Activated CD4-positive, alpha-beta T cell treated with anti-CD3 and anti-CD28 coated beads, Interleukin-10, Interleukin-2, amounts not matched to agents 100 ng/mL and 50 ng/mL, durations not matched to agents 16 hours and 8 hours (primary cell): ENCODE results near the gene IMP4.

Experiments used
- DNase-seq: peaks from one replicate; pipeline ENCODE4 v3.0.0-alpha.2; 2020

The IMP4 gene

DNA sequence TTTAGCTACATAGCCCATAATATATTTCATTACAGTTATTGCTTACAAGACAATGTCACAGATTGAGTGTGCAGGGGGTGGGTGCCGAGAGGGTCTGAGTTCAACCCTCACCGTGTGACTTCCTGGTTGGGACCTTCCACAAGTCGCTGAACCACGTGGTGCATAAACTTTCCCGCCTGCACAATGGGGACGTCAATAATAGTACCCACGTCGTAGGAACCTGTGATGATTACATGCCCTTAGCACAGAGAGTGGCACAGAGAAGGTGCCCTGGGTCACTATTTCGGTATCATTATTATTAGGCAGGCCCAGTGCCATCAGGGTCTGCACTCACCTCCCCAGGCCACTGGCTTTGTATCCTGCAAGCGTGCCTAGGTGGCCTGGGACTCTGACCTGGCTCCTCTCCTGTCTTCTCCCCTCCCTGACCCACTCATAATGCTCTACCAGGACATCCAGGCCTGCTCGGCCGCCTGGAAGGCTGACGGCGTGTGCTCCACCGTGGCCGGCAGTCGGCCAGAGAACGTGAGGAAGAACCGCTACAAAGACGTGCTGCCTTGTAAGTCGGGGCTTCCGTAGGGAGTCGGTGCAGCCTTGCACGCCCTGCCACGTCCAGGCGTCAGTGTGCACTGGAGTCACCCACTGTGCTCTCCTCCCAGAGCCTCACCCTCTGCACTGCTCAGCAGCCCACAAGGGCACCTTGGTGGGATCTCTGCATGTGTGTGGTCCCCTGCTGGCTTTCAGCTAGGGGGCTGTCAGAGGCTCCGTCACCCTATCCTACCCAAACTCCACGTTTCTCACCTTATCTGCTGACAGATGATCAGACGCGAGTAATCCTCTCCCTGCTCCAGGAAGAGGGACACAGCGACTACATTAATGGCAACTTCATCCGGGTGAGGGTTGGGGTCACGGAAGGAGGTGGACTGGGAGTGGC lies 16.0 kb downstream of the IMP4 start:
- no peak for DNase-seq

GRCh38 chr2:130359466-130359865 lies 16.8 kb downstream of the IMP4 start:
- DNase-seq = no peak

- no peak for DNase-seq
Measured at GRCh38 chr2:130363479-130363878, 20.8 kb downstream of the IMP4 start.

- no peak for DNase-seq
Measured at GRCh38 chr2:130365075-130365474, 22.4 kb downstream of the IMP4 start.

DNA sequence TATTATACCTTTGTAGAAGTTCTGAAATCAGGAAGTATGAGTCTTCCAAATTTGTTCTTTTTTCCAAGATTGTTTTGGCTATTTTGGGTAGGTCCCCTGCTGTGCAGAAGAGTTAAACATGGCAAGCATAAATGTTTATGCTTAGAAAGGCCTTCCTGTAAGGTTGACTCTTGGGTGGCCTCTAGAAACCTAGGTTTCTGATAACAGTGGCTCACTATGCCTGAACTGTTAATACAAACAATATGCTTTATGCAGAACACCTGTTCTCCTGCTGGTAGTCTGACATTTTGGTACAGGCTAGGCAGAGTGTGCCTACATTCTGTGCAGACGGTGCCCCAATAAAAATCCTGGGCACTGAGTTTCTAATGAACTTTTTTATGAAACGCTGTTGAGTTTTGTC lies 23.3 kb downstream of the IMP4 start:
- DNase-seq = no peak

DNA sequence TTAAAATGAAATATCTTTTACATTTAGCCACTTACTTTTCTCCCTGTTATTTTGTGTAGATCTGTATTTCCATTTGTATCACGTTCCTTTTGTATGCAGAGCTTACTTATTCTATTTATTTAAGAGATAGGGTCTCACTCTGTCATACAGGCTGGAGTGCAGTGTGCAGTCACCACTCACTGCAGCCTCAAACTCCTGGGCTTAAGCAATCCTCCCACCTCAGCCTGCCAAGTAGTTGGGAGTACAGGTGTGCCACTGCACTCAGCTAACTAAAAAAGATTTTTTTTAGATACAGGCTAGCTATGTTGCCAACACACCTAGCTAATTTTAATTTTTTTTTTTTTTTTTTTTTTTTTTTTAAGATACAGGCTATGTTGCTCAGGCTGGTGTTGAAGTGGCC lies 24.0 kb downstream of the IMP4 start:
- DNase-seq = no peak

DNA sequence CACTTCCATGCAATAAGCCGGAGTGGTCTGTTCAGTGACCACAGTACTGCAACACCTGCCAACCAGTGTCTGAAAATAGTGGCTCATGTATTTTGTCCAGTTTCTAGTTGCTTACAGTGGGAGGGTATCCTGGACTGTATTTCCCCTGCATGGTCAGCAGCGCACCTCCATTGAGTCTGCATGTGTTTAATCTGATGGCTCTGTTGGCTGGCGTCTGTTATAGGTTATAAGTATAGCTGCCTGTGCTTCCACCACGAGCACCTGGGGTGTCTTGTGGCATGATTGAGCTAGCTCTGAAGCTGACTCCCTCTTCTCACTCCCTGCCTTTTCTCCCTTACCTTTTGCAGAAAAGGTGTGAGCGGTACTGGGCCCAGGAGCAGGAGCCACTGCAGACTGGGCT lies 26.1 kb downstream of the IMP4 start:
- no peak for DNase-seq

DNA sequence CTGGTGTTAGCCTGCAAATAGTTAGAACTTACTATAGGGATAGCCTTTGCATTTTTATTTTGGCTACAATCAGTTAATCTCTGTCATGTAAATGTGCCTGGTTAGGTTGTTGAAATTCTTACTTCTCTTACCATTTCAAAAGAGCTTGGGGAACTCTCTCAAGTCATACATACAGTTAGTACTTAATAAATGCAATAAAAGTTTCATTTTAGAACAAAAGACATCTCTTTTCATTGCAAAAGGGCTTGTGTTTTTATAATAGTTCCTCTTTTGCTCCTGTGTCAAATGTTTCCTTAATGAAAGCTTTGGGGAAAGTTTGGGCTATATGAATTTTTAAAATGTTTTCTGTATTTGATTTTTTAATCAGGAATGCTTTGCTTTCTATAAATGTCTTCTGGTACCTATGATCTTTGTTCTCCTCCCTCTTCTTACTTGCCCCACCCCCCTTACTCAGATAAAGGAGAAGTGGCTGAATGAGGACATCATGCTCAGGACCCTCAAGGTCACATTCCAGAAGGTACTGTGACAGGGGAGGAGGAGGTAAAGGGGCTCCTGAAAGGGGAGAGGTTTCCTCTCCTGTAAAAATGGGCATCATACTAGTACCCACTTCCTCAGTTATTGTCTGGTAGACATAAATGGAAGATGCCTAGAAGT lies 26.7 kb downstream of the IMP4 start:
- DNase-seq = no peak

DNA sequence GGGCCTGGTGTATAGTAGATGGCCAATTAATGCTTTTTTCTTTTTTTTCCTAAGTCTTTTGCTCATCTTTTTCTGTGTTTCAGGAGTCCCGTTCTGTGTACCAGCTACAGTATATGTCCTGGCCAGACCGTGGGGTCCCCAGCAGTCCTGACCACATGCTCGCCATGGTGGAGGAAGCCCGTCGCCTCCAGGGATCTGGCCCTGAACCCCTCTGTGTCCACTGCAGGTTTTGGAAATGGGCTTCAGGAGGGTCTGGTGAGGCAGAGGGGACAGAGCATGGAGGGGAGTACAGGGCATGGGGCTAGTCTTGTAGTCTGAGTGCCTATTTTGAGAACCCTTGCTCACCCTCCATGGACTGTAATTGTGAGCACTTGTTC lies 27.3 kb downstream of the IMP4 start:
- DNase-seq = no peak

DNA sequence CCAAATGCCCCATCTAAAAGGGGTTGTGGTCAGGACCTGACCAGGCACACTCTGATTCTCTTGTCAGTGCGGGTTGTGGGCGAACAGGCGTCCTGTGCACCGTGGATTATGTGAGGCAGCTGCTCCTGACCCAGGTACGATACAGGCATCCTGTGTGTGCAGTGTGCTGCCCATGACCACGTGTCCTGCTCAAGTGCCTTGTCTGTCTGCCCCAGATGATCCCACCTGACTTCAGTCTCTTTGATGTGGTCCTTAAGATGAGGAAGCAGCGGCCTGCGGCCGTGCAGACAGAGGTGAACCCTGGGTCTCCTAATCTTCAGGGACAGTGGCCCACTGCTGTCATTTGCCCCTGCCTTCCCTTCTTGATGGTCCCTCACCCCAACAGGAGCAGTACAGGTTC lies 27.8 kb downstream of the IMP4 start:
- peak; percentile 41 for DNase-seq

DNA sequence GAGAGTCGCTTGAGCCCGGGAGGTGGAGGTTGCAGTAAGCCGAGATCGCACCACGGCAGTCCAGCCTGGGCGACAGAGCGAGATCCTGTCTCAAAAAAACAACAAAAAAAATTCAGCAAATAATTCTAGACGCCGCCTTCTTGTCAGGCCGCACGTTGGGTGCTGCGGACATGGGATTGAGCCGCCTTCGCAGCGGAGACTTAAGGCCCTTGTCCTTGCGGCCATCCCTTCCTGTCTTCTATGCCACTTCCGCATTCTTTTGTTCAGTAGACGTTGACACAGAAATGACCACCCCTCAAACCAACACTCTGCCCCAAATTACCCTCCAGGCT lies 29.0 kb downstream of the IMP4 start:
- DNase-seq = no peak

DNA sequence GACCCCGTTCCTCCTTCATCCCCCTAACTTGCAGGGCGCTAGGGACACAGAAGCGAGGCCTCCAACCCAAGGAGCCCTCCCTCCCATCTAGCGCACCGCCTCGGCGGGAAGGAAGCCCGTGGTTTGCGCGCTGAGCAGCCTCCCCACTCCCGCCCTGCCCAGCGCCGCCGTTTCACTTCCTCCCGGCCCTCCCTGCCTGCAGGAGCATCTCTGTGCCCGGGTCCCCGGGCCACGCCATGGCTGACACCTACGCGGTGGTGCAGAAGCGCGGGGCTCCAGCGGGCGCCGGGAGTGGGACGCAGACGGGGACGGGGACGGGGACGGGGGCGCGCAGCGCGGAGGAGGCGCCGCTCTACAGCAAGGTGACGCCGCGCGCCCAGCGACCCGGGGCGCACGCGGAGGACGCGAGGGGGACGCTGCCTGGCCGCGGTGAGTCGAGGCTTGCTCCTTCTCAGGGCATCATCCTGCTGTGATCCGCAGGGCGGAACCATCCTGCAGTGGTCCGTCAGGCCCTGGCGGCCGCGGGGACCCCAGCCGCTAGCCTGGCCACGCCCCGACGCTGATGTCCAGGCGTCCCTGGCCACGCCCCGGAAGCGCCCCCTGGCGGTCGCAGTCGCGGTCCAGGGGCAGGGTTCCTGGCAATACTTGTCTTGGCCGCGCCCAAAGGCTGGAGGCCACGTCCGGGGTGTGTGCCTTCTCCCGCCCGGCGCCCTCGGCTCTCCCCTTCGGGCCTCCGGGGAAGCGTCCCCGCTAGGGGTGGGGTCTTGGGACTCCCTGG lies 29.5 kb downstream of the IMP4 start:
- DNase-seq = peak; percentile 90

DNA sequence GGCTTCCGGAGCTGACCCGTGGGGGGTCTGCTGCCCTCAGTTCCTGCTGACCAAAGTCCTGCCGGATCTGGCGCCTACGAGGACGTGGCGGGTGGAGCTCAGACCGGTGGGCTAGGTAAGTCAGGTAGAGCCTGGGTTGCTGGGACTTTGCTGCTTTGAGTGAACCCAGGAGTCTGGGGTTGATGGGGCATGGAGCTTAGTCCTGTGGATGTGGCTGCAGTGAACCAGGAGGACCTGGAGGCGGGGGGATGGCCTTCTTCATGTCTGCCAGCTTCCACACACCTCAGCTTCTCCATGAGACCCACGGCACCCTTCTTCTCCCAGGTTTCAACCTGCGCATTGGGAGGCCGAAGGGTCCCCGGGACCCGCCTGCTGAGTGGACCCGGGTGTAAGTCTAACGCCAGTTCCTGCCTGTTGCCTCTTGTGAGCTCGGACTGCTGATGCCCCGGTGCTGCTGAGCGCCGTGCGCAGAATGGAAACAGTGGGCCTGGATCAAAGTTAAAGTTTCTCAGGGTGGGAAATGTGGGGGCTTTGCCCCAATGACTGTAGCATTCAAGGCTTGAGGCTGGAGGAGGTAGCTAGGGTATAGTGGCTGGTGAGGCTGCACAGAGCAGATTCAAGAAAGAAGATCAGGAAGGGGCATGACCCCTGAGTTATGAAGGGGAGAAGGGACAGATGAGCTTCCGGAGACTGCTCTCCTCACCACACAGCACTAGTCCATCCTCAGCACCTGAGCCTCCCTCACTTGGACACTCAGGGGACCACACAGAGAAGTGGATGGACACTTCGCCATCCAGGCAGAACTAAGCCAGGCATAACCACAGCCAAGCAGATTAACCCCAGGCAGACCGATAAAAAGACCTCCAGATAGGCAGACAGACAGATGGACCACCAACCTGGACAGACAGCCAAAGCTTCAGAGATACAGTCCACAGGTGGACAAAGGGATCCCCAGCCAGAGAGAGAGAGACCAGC lies 30.4 kb downstream of the IMP4 start:
- DNase-seq = no peak

DNA sequence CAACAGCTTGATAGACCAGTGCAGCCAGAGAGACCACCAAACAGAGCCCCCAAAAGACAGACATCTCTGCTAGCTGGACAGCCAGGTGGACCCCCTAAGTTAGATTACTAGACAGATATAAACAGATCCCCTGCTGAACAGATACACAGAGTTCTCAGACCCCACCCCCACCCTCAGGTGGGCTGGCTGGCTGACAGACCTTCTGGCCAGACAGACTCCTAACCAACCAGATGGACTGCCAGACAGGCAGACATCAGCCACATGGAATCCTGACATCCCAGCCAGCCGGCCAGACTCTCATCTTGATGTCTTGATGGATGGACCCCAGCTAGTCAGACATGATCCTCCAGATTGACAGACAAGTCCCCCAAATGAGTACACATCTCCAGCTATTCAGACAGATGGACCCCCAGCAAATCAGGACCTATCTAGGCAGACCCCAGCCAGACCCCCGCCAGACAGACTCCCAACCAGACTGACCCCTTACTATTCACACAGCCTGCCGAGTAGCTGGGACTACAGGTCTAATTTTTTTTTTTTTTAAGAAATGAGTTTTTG lies 31.2 kb downstream of the IMP4 start:
- DNase-seq = no peak

DNA sequence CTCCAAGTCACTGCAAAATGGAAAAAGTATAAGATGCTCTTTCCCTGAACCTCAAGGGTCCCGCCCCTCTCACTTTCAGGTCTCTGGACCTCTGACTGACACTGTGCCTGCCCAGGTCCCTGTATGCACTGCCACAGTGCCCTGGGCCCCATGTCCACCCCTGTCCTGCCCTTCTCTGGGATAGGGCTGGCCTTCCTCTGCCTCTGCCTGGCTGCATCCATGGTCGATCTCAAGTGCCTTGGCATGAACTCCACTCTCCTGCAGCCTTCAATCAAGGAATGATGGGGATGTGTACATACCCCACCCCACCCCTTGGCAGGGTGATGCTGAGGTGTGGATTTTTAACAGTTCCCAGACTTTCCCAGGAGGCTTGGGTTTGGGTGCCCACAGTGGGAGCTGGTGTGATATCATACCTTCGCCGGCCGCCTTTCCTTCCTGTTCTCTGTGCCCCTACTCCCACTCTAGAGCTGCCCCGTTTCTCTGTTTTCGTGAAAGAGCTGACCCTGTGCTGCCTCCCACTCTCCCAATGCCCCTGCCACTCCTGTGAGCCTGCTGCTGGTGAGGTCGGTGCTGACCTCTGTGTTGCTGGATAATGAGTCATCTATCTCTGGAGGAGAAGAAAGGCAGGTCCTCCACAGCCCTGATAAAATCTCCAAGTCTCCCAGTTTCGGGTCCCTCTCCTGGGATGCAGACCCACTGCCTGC lies 32.0 kb downstream of the IMP4 start:
- DNase-seq = no peak

DNA sequence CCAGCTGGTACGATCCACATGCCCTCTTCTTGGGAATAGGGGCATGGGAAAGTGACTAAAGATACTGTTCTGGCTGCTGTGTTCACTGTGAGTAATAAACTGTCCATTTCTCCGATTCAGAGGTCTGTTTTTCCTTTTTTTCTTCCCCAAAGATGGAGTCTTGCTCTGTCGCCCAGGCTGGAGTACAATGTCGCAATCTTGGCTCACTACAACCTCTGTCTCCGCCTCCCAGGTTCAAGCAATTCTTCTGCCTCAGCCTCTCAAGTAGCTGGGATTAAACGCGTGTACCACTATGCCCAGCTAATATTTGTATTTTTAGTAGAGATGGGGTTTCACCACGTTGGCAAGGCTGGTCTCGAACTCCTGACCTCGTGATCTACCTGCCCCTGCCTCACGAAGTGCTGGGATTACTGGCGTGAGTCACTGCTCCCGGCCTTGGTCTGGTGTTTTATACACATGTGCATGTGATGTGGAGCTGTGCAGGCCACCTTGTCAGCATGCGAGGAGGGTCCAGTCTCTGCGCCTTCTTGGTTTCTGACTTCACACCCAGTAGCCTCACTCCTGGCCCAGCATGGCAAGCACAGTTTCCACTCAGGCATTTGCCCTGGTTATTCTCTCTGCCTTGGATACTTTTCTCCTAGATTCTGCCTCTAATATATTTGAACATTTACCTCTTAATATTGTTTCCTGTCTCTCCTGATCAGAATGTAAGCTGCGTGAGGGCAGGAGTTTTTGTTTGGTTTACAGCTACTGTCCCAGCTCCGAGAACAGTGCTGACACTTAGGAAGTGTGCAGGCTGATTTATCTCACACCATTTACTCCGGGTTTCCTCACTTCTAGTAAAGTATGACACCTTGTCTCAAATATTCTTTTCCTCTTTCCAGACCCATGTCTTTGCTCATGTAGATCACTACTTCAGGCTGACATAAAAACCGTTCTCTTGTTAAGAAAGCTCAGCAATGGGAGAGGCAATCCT lies 32.9 kb downstream of the IMP4 start:
- no peak for DNase-seq

DNA sequence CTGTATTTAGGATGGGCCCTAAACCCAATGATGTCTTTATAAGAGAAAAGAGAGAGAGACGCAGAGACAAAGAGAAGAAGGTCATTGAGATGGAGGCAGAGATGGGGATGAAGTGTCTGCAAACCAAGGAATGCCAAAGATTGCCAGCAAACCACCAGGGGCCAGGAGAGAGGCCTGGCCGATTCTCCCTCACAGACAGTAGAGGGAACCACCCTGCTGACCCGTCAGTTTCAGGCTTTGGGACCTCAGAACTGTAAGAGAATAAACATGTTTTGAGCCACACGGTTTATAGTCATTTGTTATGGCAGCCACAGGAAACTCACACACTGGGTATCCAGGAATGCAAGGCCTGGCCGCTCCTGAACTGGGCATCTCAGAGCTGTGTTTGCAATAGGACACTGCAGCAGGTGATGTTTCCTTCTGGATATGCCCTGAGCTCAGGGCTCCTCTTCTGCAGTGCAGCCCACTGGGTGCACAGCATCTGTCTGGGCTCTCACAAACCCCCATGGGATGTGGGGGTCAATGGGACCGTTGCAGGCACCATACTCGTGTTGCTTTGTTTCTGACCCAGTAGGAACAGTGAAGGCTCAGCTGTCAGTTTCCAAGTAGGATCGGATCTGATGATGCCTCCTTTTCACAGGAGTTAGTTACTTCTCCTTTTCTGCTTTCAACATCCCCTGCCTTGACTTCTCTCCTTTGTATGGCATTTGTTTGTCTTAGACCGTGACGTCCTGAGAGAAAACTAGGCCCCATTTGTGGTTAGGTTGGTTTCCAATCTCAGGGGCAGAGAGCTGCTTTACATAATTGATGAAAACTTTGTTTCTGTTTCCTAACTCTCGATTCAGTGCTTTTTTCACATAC lies 34.0 kb downstream of the IMP4 start:
- DNase-seq = no peak

DNA sequence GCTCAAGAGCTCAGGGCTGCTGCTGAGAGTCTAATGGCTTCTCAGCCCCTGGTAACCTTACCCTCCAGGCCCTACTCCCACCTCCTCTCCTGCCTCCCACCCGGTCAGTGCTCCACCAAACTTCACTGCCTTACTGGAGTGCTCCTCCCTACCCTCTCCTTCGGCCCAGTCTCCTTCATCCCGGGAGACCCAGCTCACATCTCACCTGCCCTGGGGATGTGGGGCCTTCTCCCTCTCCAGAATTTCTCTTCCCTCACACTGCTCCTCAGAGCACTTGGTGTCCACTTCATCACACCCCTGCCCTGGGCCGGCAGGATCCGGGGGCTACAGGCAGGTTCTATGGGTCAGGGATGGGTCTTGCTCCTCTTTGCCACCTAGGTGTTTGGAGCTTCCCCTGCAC lies 34.8 kb downstream of the IMP4 start:
- no peak for DNase-seq

- no peak for DNase-seq
Measured at GRCh38 chr2:130378206-130378897, 35.7 kb downstream of the IMP4 start.
